IMR-90 (cell line): Measurements from ENCODE around the gene DNAJC17.

Source experiments
- CEBPB ChIP-seq: IDR thresholded peaks from 2 replicates; pipeline ENCODE4 v1.6.1; 2012; ENCODE audit warnings: low read depth, low read length, improper control_type of control experiment
- CTCF ChIP-seq: conservative IDR thresholded peaks from 2 replicates; pipeline ENCODE4 v1.5.1; 2012; ENCODE audit warnings: mild to moderate bottlenecking, low read depth, low read length, improper control_type of control experiment
- FOS ChIP-seq: fragments of 150-350 bp; IDR thresholded peaks from 2 replicates; pipeline ENCODE4 v1.6.1; 2016; ENCODE audit warnings: low read depth, low read length
- POLR2A ChIP-seq: IDR thresholded peaks from 2 replicates; pipeline ENCODE4 v1.6.1; 2012; ENCODE audit warnings: mild to moderate bottlenecking, low read depth, low read length
- RCOR1 ChIP-seq: IDR thresholded peaks from 2 replicates; pipeline ENCODE4 v1.6.1; 2012; ENCODE audit warnings: mild to moderate bottlenecking, low read length, improper control_type of control experiment; ENCODE audit not compliant: insufficient replicate concordance
- USF2 ChIP-seq: fragments of 150-350 bp; IDR thresholded peaks from 2 replicates; pipeline ENCODE4 v1.6.1; 2017; ENCODE audit warnings: mild to moderate bottlenecking, antibody characterized with exemption, low read length, low read depth

DNA sequence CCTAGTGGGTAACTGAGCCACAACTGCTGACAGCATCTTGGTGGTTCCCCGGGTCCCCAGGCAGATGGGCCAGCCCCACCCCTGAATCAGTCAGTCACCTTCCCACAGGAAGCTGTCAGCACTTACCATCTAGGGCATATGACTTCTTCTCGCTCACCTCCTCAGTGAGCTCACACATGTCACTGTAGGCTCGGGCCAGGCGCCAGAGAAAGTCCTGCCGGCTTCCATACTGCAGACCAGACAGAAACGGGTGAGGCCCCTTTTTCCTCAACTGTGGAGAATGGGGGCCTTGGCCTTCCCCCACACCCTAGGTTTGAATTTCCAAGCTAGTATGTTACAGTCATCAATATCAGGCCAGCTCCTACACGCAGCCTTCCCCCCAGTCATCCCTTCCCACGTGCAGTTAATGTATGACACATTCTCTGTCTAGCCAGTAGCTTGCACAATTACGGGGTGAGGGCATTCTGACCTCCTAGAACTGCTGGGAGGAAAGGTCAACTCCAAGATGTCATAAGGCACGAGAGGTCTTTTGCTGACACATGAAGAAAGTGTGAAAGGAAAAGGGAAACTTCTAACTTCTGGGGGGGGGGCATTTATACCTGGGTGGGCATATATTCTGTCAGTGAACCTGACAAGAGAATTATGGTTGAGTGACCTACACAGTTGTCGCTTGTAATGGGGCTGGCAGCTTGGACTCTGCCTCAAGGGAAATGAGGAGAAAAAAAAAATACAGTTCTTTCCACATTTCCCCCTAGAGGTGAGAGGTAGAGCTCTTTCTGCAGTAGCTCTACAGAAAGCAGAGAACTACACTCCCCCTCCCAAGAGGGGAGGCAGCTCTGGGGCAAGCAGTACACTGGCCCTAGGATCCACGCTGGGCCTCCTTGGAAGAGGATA, 63.1 kb downstream of the DNAJC17 start:
- no peak for TF ChIP-seq RCOR1
- TF ChIP-seq CTCF: no peak
- TF ChIP-seq USF2: peak; percentile 58; the same call in 1 of the 2 replicates
- TF ChIP-seq POLR2A: no peak
- TF ChIP-seq CEBPB: peak; percentile 99
- peak; percentile 90 for TF ChIP-seq FOS
